Natural killer cell (primary cell): ENCODE measurements around the gene PLCE1. TPM values are rescaled to one million over a fixed set of nuclear protein-coding genes. Genes with fewer than 3 reads are reported as not detected.

ENCODE experiments used
- ATAC-seq, 3 donors: fragments of 150-1000 bp in 2 of 3; fragments of 200-7000 bp in 1 of 3; cut with Tn5 transposase; 1 replicate in 1 of 3; 2 replicates in 2 of 3; pipeline ENCODE4 v1.10.0; 2021; ENCODE audit warnings: mild to moderate bottlenecking in 2 of 3, moderate library complexity in 2 of 3
- DNase-seq, 2 donors: peaks; one replicate each; pipeline versions ENCODE4 v3.0.0 to v3.0.0-alpha.2; 2013 to 2021; ENCODE audit warnings: mixed read lengths in 1 of 2
- H3K27ac ChIP-seq: one replicate; pipeline ENCODE4 v1.5.1; 2013; ENCODE audit warnings: mild to moderate bottlenecking, low read length
- H3K27me3 ChIP-seq: one replicate; pipeline ENCODE4 v1.6.1; 2013; ENCODE audit warnings: low read length; ENCODE audit not compliant: control insufficient read depth, insufficient read depth
- H3K36me3 ChIP-seq: one replicate; pipeline ENCODE4 v1.6.1; 2013; ENCODE audit warnings: low read length; ENCODE audit not compliant: control insufficient read depth, insufficient read depth
- H3K4me1 ChIP-seq: one replicate; pipeline ENCODE4 v1.6.1; 2013; ENCODE audit warnings: low read length; ENCODE audit not compliant: control insufficient read depth, insufficient read depth
- H3K4me3 ChIP-seq: one replicate; pipeline ENCODE4 v1.5.1; 2013; ENCODE audit warnings: low read length
- H3K9me3 ChIP-seq: one replicate; pipeline ENCODE4 v1.6.1; 2013; ENCODE audit warnings: low read length; ENCODE audit not compliant: control insufficient read depth, insufficient read depth
- H3K27ac Mint-ChIP-seq, 2 donors: one replicate each; pipeline ENCODE4 v1.8.0; 2022; ENCODE audit warnings: mild to moderate bottlenecking in 2 of 2, mixed read lengths in 2 of 2, moderate library complexity in 1 of 2
- H3K27me3 Mint-ChIP-seq, 2 donors: one replicate each; pipeline ENCODE4 v1.8.0; 2022; ENCODE audit warnings: low read depth in 2 of 2, mixed read lengths in 2 of 2
- H3K36me3 Mint-ChIP-seq: one replicate; pipeline ENCODE4 v1.8.0; 2022; ENCODE audit warnings: mixed read lengths
- H3K4me1 Mint-ChIP-seq, 2 donors: one replicate each; pipeline ENCODE4 v1.8.0; 2022; ENCODE audit warnings: mixed read lengths in 2 of 2
- H3K4me3 Mint-ChIP-seq: one replicate; pipeline ENCODE4 v1.8.0; 2022; ENCODE audit warnings: mild to moderate bottlenecking, moderate library complexity, mixed read lengths
- H3K9me3 Mint-ChIP-seq, 2 donors: one replicate each; pipeline ENCODE4 v1.8.0; 2022; ENCODE audit warnings: mixed read lengths in 2 of 2
- WGBS: methylation state at CpG from one replicate; pipeline ENCODE4 v1.1.7; 2013; ENCODE audit warnings: missing lambda C conversion rate; ENCODE audit not compliant: insufficient coverage; 5-methylcytosine and 5-hydroxymethylcytosine counted together
- intact Hi-C: fragments of 100-400 bp; cut with micrococcal nuclease; formaldehyde crosslinking; loops from one replicate; pipeline ENCODE4 v1.14.2; 2022
- total RNA-seq, 4 donors: library from RNA; stranded (reverse); fragments of 120-200 nt in 1 of 4; gene quantifications; one replicate each; pipeline versions ENCODE4 v1.2.3 to v1.2.4, GENCODE V29; 2013 to 2022
- TF ChIP-seq, protein P1 (sequence below): fragments of 200-600 bp; IDR thresholded peaks from one replicate; pipeline ENCODE4 v1.8.0; 2022; ENCODE audit warnings: antibody characterized with exemption

PLCE1 gene
- total RNA-seq, 3 donors from 2014 or later (not counting 1 experiment from before 2014, with no cell fraction given), result not detected

DNA sequence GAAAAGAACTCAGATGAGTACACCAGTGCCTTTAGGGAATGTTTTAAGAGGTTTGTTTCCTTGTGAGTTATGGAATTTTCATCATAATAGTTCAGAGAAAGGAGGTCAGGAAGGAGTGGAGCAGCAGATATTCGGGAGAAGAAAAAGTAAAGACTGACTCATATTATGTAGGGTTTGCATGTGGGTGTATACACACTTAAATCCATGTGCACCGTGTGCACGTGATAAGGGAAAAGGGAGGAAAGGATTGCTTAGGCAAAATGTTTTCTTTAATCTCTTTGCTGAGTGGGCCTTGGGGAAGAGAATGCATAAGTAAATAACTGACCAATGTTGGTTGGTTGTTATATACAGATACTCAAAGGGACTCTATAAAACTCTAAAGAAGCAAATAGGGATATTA, 30.2 kb downstream of the PLCE1 start:
- no peak overlapping the region for H3K27ac Mint-ChIP-seq
- H3K27ac ChIP-seq, result no peak overlapping the region
- no peaks in the 10 kb centered on the region for H3K27me3 ChIP-seq
- no peak overlapping the region for H3K4me3 Mint-ChIP-seq
- DNase-seq (no peak), ATAC-seq (no peak)
- TF ChIP-seq, protein P1, sequence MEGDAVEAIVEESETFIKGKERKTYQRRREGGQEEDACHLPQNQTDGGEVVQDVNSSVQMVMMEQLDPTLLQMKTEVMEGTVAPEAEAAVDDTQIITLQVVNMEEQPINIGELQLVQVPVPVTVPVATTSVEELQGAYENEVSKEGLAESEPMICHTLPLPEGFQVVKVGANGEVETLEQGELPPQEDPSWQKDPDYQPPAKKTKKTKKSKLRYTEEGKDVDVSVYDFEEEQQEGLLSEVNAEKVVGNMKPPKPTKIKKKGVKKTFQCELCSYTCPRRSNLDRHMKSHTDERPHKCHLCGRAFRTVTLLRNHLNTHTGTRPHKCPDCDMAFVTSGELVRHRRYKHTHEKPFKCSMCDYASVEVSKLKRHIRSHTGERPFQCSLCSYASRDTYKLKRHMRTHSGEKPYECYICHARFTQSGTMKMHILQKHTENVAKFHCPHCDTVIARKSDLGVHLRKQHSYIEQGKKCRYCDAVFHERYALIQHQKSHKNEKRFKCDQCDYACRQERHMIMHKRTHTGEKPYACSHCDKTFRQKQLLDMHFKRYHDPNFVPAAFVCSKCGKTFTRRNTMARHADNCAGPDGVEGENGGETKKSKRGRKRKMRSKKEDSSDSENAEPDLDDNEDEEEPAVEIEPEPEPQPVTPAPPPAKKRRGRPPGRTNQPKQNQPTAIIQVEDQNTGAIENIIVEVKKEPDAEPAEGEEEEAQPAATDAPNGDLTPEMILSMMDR, result no peak
- H3K4me1 Mint-ChIP-seq, result no peaks in the 10 kb centered on the region
- intact Hi-C loops, result no loop called here
- H3K9me3 ChIP-seq, result peaks cover 2% of the 10 kb centered on the region
- H3K36me3 ChIP-seq, result no peaks in the 10 kb centered on the region
- H3K4me3 ChIP-seq, result no peak overlapping the region
- no peaks in the 10 kb centered on the region for H3K36me3 Mint-ChIP-seq
- H3K9me3 Mint-ChIP-seq, result peaks cover 9 to 13% of the 10 kb centered on the region in 2 donors
- no peaks in the 10 kb centered on the region for H3K27me3 Mint-ChIP-seq
- no peaks in the 10 kb centered on the region for H3K4me1 ChIP-seq
- WGBS, result 68% methylated on average over 3 of the region's 3 CpGs

DNA sequence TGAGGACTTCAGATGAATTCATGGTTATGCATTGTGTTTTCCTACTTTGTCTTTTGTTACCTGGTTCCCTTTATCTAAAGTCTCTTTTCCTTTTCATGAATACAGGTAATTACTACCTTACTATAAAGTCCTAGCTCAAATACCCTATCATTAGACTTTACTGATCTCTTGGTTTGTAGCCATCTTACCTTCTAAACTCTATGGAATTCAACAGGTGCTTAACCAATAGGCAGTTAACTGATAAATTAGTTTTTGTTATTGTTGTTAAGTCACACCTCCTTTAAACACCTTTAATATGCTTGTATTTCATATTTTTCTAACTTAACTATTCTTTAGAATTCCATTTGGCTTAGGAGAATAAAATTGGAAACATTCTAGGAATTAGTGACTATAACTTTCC, 30.7 kb downstream of the PLCE1 start:
- TF ChIP-seq, protein P1, result no peak
- H3K27ac ChIP-seq, result no peak overlapping the region
- no peaks in the 10 kb centered on the region for H3K27me3 Mint-ChIP-seq
- intact Hi-C loops, result no loop called here
- no peaks in the 10 kb centered on the region for H3K36me3 ChIP-seq
- H3K4me1 ChIP-seq, result no peaks in the 10 kb centered on the region
- H3K27me3 ChIP-seq, result no peaks in the 10 kb centered on the region
- no peak overlapping the region for H3K27ac Mint-ChIP-seq
- H3K4me1 Mint-ChIP-seq, result no peaks in the 10 kb centered on the region
- peaks cover 4% of the 10 kb centered on the region for H3K9me3 ChIP-seq
- no peak for DNase-seq
- no peak overlapping the region for H3K4me3 Mint-ChIP-seq
- H3K9me3 Mint-ChIP-seq, result peaks cover 11 to 17% of the 10 kb centered on the region in 2 donors
- ATAC-seq, result no peak
- no peaks in the 10 kb centered on the region for H3K36me3 Mint-ChIP-seq
- no peak overlapping the region for H3K4me3 ChIP-seq

DNA sequence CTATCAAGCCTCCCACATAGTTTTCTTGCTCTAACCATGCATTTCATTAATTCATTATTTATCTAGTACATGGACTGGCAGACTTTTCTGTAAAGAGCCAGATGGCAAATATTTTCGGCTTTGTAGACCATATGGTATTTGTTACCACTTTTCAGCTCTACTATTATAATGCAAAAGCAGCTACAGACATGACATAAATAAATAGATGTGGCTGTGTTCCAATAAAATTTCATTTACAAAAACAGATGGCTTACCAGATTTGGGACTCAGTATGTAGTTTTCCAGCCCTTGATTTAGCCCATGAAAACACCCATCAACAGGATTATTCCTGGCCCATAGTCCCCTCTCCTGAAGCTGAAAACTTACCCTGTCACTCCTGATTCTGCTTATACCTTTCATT, 32.1 kb downstream of the PLCE1 start:
- no CpG with 5 or more reads among the region's 1 CpG for WGBS
- ATAC-seq (no peak), DNase-seq (no peak)
- Histone ChIP-seq H3K4me3 (no peak overlapping the region), H3K27me3 (no peaks in the 10 kb centered on the region), H3K36me3 (no peaks in the 10 kb centered on the region), H3K27ac (no peak overlapping the region), H3K4me1 (no peaks in the 10 kb centered on the region), H3K9me3 (peaks cover 6% of the 10 kb centered on the region)
- intact Hi-C loops, result no loop called here
- Mint-ChIP-seq H3K4me3 (no peak overlapping the region), H3K4me1 (no peaks in the 10 kb centered on the region), H3K9me3 (peaks cover 13 to 23% of the 10 kb centered on the region in 2 donors), H3K36me3 (no peaks in the 10 kb centered on the region), H3K27me3 (no peaks in the 10 kb centered on the region), H3K27ac (no peak overlapping the region)
- TF ChIP-seq, protein P1, result no peak

DNA sequence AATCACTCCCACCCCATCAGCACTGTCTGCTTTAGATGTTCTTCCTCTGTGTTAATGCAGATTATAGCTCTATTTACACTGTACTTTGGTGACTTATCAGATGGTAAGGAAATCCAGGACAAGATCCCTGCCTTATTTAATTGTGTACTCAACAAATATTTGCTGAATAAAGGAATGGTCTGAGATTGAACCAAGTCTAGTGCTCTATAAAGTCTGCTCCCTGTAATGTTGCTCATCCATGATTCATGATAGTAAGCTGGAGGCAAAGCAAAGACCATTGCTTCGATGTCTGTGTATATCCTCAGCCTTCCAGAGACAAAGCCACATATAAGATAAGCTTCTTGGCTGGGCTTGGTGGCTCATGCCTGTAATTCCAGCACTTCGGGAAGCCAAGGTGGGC, 33.5 kb downstream of the PLCE1 start:
- no peak overlapping the region for H3K4me3 ChIP-seq
- peaks cover 6% of the 10 kb centered on the region for H3K9me3 ChIP-seq
- H3K4me1 ChIP-seq, result no peaks in the 10 kb centered on the region
- H3K27me3 ChIP-seq, result no peaks in the 10 kb centered on the region
- Mint-ChIP-seq H3K4me1 (no peaks in the 10 kb centered on the region), H3K27me3 (no peaks in the 10 kb centered on the region), H3K4me3 (no peak overlapping the region), H3K9me3 (peaks cover 18 to 27% of the 10 kb centered on the region in 2 donors), H3K36me3 (no peaks in the 10 kb centered on the region), H3K27ac (no peak overlapping the region)
- no peaks in the 10 kb centered on the region for H3K36me3 ChIP-seq
- ATAC-seq (no peak), DNase-seq (no peak)
- TF ChIP-seq, protein P1, result no peak
- WGBS, result 69% methylated on average over 2 of the region's 2 CpGs
- intact Hi-C loops, result no loop called here
- no peak overlapping the region for H3K27ac ChIP-seq
